Brain microvascular endothelial cell (primary cell): ENCODE measurements around the gene BASP1.
"Not testable (repeated sequence)": the region's sequence is repeated elsewhere in the genome, so short reads cannot be mapped to it uniquely, and the experiment has no call there.

Source experiments
- DNase-seq: peaks from one replicate; pipeline ENCODE4 v3.0.0-alpha.2; 2020
- H3K27ac ChIP-seq: fragments of 250-450 bp; sonication (Bioruptor Pico); 2 replicates; pipeline ENCODE4 v1.5.1; 2020; ENCODE audit warnings: mild to moderate bottlenecking, moderate library complexity
- H3K27me3 ChIP-seq: fragments of 250-450 bp; sonication (Bioruptor Pico); replicated peaks from 2 replicates; pipeline ENCODE4 v1.5.1; 2020; ENCODE audit warnings: mild to moderate bottlenecking
- H3K36me3 ChIP-seq: fragments of 250-450 bp; sonication (Bioruptor Pico); replicated peaks from 2 replicates; pipeline ENCODE4 v1.5.1; 2020; ENCODE audit warnings: mild to moderate bottlenecking
- H3K4me3 ChIP-seq: 2 replicates; pipeline ENCODE4 v1.5.1; 2011; ENCODE audit warnings: low read depth, mild to moderate bottlenecking, control low read depth, low read length, moderate library complexity
- in situ Hi-C: cut with HindIII; loops from 2 replicates; pipeline ENCODE4 v1.10.0; 2017; ENCODE audit warnings: low sequenced_read_pairs, low pct_ligation_motif_present
- TF ChIP-seq, protein P1 (sequence below): IDR thresholded peaks from 2 replicates; pipeline ENCODE4 v1.5.1; 2011; ENCODE audit warnings: low read depth, mild to moderate bottlenecking, moderate library complexity, low read length, control low read depth, inconsistent platforms; ENCODE audit errors: missing control alignments

The BASP1 gene

DNA sequence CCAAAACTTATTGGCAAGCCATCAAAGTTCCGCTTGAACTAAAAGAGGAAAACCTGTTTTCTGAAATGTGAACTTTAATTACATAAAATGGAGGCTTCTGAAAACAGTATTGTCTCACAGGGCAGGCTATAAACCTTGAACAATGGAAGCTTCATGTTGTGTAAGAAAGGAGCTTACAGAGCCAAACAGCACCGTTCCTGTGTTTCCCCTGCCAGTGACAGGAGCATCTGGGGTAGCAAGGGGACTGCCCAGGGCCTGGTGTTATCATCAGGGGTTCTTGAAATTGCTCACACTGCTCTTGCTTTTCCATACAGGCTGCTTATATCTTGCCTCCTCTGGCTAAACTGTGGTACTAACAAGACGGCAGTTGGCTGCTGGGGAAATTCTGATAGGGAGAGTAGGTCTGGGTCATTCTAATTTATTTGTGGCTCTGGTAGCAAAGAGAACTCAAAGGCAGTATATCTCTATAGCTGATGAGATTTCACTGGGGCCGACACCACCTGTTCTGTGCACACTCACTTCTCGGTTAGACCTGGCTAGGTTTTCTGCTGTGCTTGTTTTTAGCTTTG lies 40.4 kb downstream of the BASP1 start:
- Histone ChIP-seq H3K4me3 (no peak overlapping the region), H3K27me3 (no peaks in the 10 kb centered on the region), H3K27ac (peak overlapping the region; percentile 44), H3K36me3 (peaks cover 13% of the 10 kb centered on the region)
- no peak for DNase-seq
- TF ChIP-seq, protein P1, sequence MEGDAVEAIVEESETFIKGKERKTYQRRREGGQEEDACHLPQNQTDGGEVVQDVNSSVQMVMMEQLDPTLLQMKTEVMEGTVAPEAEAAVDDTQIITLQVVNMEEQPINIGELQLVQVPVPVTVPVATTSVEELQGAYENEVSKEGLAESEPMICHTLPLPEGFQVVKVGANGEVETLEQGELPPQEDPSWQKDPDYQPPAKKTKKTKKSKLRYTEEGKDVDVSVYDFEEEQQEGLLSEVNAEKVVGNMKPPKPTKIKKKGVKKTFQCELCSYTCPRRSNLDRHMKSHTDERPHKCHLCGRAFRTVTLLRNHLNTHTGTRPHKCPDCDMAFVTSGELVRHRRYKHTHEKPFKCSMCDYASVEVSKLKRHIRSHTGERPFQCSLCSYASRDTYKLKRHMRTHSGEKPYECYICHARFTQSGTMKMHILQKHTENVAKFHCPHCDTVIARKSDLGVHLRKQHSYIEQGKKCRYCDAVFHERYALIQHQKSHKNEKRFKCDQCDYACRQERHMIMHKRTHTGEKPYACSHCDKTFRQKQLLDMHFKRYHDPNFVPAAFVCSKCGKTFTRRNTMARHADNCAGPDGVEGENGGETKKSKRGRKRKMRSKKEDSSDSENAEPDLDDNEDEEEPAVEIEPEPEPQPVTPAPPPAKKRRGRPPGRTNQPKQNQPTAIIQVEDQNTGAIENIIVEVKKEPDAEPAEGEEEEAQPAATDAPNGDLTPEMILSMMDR = peak; percentile 29
- in situ Hi-C loops = no loop called here

DNA sequence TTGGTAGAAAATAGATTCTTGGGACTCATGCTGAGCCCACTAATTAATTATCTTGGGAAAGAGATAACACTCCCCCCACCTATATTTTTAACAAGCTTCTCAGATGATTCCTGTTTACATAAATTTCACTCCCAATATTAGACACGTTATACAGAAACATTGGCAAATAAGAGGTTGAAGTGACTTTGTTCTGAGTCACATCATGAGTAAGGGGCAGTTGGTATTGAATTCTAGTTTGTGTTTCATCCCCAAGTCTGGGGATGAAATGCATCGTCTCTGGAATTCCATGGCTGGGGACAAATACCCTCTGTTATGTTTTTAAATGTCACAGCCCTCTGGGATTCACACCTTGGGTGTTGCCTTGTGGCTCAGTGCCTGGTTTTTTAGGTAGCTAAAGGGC lies 41.0 kb downstream of the BASP1 start:
- peak overlapping the region; percentile 44 for H3K27ac ChIP-seq
- H3K27me3 ChIP-seq = no peaks in the 10 kb centered on the region
- TF ChIP-seq, protein P1 = no peak
- peak; percentile 25 for DNase-seq
- H3K4me3 ChIP-seq = no peak overlapping the region
- in situ Hi-C loops = no loop called here
- peaks cover 13% of the 10 kb centered on the region for H3K36me3 ChIP-seq

DNA sequence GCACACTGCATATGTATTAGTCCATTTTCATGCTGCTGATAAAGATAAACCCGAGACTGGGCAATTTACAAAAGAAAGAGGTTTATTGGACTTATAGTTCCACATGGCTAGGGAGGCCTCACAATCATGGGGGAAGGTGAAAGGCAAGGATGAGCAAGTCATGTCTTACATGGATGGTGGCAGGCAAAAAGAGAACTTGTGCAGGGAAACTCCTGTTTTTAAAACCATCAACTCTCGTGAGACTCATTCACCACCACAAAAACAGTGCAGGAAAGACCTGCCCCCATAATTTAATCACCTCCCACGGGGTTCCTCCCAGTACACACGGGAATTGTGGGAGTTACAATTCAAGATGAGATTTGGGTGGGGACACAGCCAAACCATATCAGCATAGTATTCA lies 41.6 kb downstream of the BASP1 start:
- peaks cover 13% of the 10 kb centered on the region for H3K36me3 ChIP-seq
- H3K27ac ChIP-seq, H3K4me3 ChIP-seq, in situ Hi-C loops, DNase-seq, H3K27me3 ChIP-seq: not testable (repeated sequence)

DNA sequence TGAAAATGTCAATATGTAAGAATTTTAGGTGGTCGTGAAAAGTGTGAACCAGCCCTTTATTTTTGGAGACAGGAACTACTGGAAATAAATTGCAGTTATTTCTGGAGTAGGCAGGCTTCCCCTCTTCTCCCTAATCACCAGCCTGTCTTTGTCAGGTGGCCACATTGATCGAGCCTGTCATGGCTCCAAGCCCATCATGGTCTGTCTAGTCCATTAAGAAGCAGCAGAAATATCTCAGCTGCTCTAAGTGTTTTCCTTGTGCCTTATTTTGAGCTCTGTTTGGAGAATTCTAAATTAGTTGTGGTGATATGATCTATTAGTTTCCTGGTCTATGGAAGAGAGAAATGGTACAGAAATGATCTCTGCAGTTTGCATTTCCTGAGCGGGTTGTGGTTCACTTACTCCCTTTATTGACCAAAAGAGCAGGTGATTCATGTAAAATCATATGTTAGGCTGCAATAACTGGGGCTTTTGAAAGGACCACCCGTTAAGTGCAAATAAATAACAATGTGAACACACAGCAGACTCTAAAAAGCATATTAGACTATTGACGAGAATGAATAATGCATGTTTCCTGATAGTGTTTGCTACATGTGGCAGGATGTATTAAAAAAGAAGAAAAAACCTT lies 42.3 kb downstream of the BASP1 start:
- Histone ChIP-seq H3K4me3 (no peak overlapping the region), H3K27ac (no peak overlapping the region), H3K36me3 (peaks cover 13% of the 10 kb centered on the region), H3K27me3 (no peaks in the 10 kb centered on the region)
- in situ Hi-C loops = no loop called here
- TF ChIP-seq, protein P1 = no peak
- DNase-seq = no peak

DNA sequence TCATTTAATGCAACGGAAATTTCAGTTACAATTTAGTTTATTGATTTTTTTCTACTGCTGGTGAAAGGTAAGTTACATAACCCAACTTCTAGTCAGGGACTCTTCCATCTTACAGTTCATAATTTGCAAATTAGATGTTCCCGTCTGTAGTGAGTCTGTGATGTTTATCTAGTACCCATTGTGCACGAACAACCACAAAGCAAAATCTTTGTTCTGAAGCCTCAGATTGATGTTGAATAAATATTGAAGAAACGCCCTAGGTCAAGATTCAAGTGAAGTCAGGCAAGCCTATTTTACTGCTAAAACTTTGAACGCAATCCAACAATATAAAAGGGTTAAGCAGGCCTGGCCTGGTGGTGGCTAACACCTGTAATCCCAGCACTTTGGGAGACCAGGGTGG lies 43.1 kb downstream of the BASP1 start:
- Histone ChIP-seq H3K27ac (no peak overlapping the region), H3K36me3 (peaks cover 14% of the 10 kb centered on the region), H3K4me3 (no peak overlapping the region), H3K27me3 (no peaks in the 10 kb centered on the region)
- TF ChIP-seq, protein P1 = no peak
- DNase-seq = no peak
- in situ Hi-C loops = no loop called here

DNA sequence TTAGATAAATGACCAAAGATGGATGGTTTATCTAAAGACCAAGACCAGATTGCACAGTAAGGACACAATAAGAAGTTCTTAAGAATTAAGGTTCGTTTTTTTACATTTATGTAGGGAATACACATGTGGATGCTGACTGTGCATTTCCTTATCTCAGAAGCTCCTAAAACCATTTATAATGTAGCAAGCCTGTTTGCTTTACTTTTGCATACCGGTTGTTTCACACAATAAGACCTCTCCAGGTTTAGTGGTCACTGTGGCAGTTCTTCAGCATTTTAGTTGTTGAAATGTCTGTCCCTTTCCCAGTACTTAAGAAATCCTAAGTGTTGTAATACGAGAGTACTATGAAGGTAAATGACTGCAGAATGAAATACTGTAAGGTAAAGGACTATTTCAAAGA lies 43.6 kb downstream of the BASP1 start:
- in situ Hi-C loops = no loop called here
- Histone ChIP-seq H3K27ac (no peak overlapping the region), H3K4me3 (no peak overlapping the region), H3K27me3 (no peaks in the 10 kb centered on the region), H3K36me3 (peaks cover 9% of the 10 kb centered on the region)
- TF ChIP-seq, protein P1 = no peak
- no peak for DNase-seq
